Natural killer cell (primary cell): ENCODE results near the gene SH3PXD2A. TPM values are rescaled to one million over a fixed set of nuclear protein-coding genes. Genes with fewer than 3 reads are reported as not detected.

Experiments
- ATAC-seq, 3 donors: fragments of 150-1000 bp in 2 of 3; fragments of 200-7000 bp in 1 of 3; cut with Tn5 transposase; 1 replicate in 1 of 3; 2 replicates in 2 of 3; pipeline ENCODE4 v1.10.0; 2021; ENCODE audit warnings: mild to moderate bottlenecking in 2 of 3, moderate library complexity in 2 of 3
- DNase-seq, 2 donors: peaks; one replicate each; pipeline versions ENCODE4 v3.0.0 to v3.0.0-alpha.2; 2013 to 2021; ENCODE audit warnings: mixed read lengths in 1 of 2
- H3K27ac ChIP-seq: one replicate; pipeline ENCODE4 v1.5.1; 2013; ENCODE audit warnings: mild to moderate bottlenecking, low read length
- H3K27me3 ChIP-seq: one replicate; pipeline ENCODE4 v1.6.1; 2013; ENCODE audit warnings: low read length; ENCODE audit not compliant: control insufficient read depth, insufficient read depth
- H3K36me3 ChIP-seq: one replicate; pipeline ENCODE4 v1.6.1; 2013; ENCODE audit warnings: low read length; ENCODE audit not compliant: control insufficient read depth, insufficient read depth
- H3K4me1 ChIP-seq: one replicate; pipeline ENCODE4 v1.6.1; 2013; ENCODE audit warnings: low read length; ENCODE audit not compliant: control insufficient read depth, insufficient read depth
- H3K4me3 ChIP-seq: one replicate; pipeline ENCODE4 v1.5.1; 2013; ENCODE audit warnings: low read length
- H3K9me3 ChIP-seq: one replicate; pipeline ENCODE4 v1.6.1; 2013; ENCODE audit warnings: low read length; ENCODE audit not compliant: control insufficient read depth, insufficient read depth
- H3K27ac Mint-ChIP-seq, 2 donors: one replicate each; pipeline ENCODE4 v1.8.0; 2022; ENCODE audit warnings: mild to moderate bottlenecking in 2 of 2, mixed read lengths in 2 of 2, moderate library complexity in 1 of 2
- H3K27me3 Mint-ChIP-seq, 2 donors: one replicate each; pipeline ENCODE4 v1.8.0; 2022; ENCODE audit warnings: low read depth in 2 of 2, mixed read lengths in 2 of 2
- H3K36me3 Mint-ChIP-seq: one replicate; pipeline ENCODE4 v1.8.0; 2022; ENCODE audit warnings: mixed read lengths
- H3K4me1 Mint-ChIP-seq, 2 donors: one replicate each; pipeline ENCODE4 v1.8.0; 2022; ENCODE audit warnings: mixed read lengths in 2 of 2
- H3K4me3 Mint-ChIP-seq: one replicate; pipeline ENCODE4 v1.8.0; 2022; ENCODE audit warnings: mild to moderate bottlenecking, moderate library complexity, mixed read lengths
- H3K9me3 Mint-ChIP-seq, 2 donors: one replicate each; pipeline ENCODE4 v1.8.0; 2022; ENCODE audit warnings: mixed read lengths in 2 of 2
- WGBS: methylation state at CpG from one replicate; pipeline ENCODE4 v1.1.7; 2013; ENCODE audit warnings: missing lambda C conversion rate; ENCODE audit not compliant: insufficient coverage; 5-methylcytosine and 5-hydroxymethylcytosine counted together
- intact Hi-C: fragments of 100-400 bp; cut with micrococcal nuclease; formaldehyde crosslinking; loops from one replicate; pipeline ENCODE4 v1.14.2; 2022
- total RNA-seq, 4 donors: library from RNA; stranded (reverse); fragments of 120-200 nt in 1 of 4; gene quantifications; one replicate each; pipeline versions ENCODE4 v1.2.3 to v1.2.4, GENCODE V29; 2013 to 2022
- TF ChIP-seq, protein P1 (sequence below): fragments of 200-600 bp; IDR thresholded peaks from one replicate; pipeline ENCODE4 v1.8.0; 2022; ENCODE audit warnings: antibody characterized with exemption

The SH3PXD2A gene
- total RNA-seq, 3 donors from 2014 or later (not counting 1 experiment from before 2014, with no cell fraction given) = 3.3 to 7.0 (median 4.9) TPM

DNA sequence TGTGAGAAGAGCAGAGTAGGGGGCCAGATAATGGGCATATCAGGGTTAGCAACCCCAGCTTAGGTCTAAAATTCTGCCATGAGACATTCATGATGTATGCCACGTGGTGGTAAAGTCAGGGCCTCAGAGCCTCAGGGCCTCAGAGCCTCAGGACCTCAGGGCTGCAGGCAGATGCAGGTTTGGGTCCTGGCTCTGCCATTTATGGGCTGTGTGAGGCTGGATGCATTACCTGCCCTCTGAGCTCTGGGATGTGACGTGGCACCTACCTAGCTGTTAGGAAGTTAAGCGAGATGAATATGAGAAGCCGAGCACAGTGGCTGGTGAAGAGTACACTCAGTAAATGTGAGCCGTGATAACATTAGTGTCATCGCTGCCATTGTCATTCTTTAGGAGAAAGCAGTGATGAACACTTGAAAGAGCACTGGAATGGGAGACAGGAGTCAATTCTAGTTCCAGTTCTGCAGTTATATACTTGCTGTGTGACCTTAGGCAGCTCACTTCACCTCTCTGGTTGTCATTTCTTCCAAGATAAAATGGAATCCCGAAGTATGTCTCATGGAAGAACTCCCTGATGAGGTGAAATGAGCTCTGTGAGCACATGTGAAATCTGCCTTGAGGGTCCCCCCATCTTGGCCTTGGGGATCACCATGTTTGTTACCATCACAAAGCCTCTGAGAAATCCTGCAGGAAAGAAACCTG lies 127.2 kb downstream of the SH3PXD2A start:
- no peak overlapping the region for H3K4me3 ChIP-seq

DNA sequence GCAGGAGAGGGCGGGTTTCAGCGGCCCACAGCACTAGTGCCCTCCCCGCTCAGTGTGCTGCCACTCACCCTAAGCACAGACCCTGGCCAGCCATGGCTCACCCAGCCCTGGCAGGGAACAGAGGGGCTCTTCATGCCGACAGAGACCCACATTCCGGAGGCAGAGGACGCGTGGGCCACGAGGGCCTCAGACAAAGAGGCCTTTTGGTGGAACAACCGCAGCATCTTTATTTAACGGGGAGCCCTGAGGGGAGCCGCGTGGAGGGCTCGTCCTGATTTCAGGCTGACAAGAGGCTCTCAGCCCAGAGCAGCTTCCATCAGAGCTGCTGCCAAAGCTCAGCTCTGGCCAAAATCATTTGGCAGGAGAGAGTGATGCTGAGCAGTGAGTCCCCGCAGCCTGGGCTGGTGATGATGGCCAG lies 127.8 kb downstream of the SH3PXD2A start:
- Mint-ChIP-seq H3K27ac (no peak overlapping the region), H3K36me3 (no peaks in the 10 kb centered on the region), H3K9me3 (no peaks in the 10 kb centered on the region), H3K4me1 (no peaks in the 10 kb centered on the region), H3K27me3 (no peaks in the 10 kb centered on the region), H3K4me3 (no peak overlapping the region)
- no peak overlapping the region for H3K27ac ChIP-seq
- no peaks in the 10 kb centered on the region for H3K27me3 ChIP-seq
- DNase-seq (no peak), ATAC-seq (no peak)
- intact Hi-C loops = no loop called here
- H3K9me3 ChIP-seq = no peaks in the 10 kb centered on the region
- WGBS = 95% methylated on average over 14 of the region's 14 CpGs
- TF ChIP-seq, protein P1, sequence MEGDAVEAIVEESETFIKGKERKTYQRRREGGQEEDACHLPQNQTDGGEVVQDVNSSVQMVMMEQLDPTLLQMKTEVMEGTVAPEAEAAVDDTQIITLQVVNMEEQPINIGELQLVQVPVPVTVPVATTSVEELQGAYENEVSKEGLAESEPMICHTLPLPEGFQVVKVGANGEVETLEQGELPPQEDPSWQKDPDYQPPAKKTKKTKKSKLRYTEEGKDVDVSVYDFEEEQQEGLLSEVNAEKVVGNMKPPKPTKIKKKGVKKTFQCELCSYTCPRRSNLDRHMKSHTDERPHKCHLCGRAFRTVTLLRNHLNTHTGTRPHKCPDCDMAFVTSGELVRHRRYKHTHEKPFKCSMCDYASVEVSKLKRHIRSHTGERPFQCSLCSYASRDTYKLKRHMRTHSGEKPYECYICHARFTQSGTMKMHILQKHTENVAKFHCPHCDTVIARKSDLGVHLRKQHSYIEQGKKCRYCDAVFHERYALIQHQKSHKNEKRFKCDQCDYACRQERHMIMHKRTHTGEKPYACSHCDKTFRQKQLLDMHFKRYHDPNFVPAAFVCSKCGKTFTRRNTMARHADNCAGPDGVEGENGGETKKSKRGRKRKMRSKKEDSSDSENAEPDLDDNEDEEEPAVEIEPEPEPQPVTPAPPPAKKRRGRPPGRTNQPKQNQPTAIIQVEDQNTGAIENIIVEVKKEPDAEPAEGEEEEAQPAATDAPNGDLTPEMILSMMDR = no peak
- no peak overlapping the region for H3K4me3 ChIP-seq
- no peaks in the 10 kb centered on the region for H3K4me1 ChIP-seq
- H3K36me3 ChIP-seq = no peaks in the 10 kb centered on the region

More for the DNA sequence above, 127.2 kb downstream of the SH3PXD2A start:
- DNase-seq = no peak
- H3K9me3 ChIP-seq = no peaks in the 10 kb centered on the region
- no peak overlapping the region for H3K4me3 Mint-ChIP-seq
- ATAC-seq = no peak
- no peaks in the 10 kb centered on the region for H3K36me3 Mint-ChIP-seq
- intact Hi-C loops = no loop called here
- no peaks in the 10 kb centered on the region for H3K27me3 Mint-ChIP-seq
- no peaks in the 10 kb centered on the region for H3K27me3 ChIP-seq
- H3K27ac Mint-ChIP-seq = no peak overlapping the region
- H3K36me3 ChIP-seq = no peaks in the 10 kb centered on the region
- WGBS = 87% methylated on average over 7 of the region's 7 CpGs
- no peaks in the 10 kb centered on the region for H3K4me1 Mint-ChIP-seq
- no peak overlapping the region for H3K27ac ChIP-seq
- no peaks in the 10 kb centered on the region for H3K9me3 Mint-ChIP-seq
- no peaks in the 10 kb centered on the region for H3K4me1 ChIP-seq
- TF ChIP-seq, protein P1 = no peak

DNA sequence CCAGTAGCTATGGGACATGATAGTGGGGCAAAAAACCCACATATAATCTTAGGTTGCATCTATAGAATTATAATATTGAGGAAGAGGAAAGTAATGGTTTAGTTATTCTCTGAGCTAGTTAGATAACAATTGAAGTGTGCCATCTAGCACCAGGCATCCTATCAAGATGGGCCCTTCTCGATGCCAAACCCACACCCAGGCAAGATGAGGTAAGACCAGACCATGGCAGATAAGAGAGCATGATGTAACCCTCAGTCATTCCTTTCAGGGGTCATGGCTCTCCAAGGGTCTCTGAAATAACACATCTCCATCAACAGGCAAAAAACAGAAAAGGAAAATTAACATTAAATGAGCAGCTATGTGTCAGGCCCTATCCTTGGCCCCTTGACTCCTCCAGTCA lies 128.7 kb downstream of the SH3PXD2A start:
- H3K9me3 Mint-ChIP-seq = no peaks in the 10 kb centered on the region
- H3K27ac Mint-ChIP-seq = no peak overlapping the region
- no peaks in the 10 kb centered on the region for H3K27me3 Mint-ChIP-seq
- 71% methylated on average over 1 of the region's 1 CpG for whole genome bisulfite sequencing
- no peak overlapping the region for H3K4me3 Mint-ChIP-seq
- DNase-seq (no peak), ATAC-seq (no peak)
- no peaks in the 10 kb centered on the region for H3K4me1 Mint-ChIP-seq
- no peak overlapping the region for H3K27ac ChIP-seq
- no peaks in the 10 kb centered on the region for H3K27me3 ChIP-seq
- no peaks in the 10 kb centered on the region for H3K4me1 ChIP-seq
- no peaks in the 10 kb centered on the region for H3K36me3 Mint-ChIP-seq
- H3K4me3 ChIP-seq = no peak overlapping the region
- TF ChIP-seq, protein P1 = no peak
- H3K36me3 ChIP-seq = no peaks in the 10 kb centered on the region
- intact Hi-C loops = no loop called here
- no peaks in the 10 kb centered on the region for H3K9me3 ChIP-seq

DNA sequence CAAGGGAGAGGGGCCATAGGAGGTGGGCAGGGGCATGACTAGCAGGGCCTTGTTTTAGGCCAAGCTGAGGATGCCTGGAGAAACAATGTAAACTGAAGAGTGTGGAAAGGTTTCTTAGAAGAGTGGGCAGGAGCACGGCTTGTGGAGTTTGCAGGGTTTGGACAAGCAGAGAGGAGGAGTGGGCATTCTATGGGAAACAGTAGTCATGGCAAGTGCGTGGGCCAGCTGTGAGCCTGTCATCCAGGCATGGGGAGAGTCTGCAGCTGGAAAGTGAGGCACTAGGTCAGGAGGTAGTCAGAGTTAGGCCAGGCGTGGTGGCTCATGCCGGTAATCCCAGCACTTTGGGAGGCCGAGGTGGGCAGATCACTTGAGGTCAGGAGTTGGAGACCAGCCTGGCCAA lies 130.1 kb downstream of the SH3PXD2A start:
- Mint-ChIP-seq H3K27me3 (no peaks in the 10 kb centered on the region), H3K36me3 (no peaks in the 10 kb centered on the region), H3K4me1 (no peaks in the 10 kb centered on the region), H3K27ac (no peak overlapping the region), H3K9me3 (no peaks in the 10 kb centered on the region), H3K4me3 (no peak overlapping the region)
- WGBS = 87% methylated on average over 5 of the region's 5 CpGs
- Histone ChIP-seq H3K27me3 (no peaks in the 10 kb centered on the region), H3K36me3 (no peaks in the 10 kb centered on the region), H3K4me1 (no peaks in the 10 kb centered on the region), H3K4me3 (no peak overlapping the region), H3K9me3 (no peaks in the 10 kb centered on the region), H3K27ac (no peak overlapping the region)
- ATAC-seq = no peak
- TF ChIP-seq, protein P1 = no peak
- DNase-seq = no peak
- intact Hi-C loops = no loop called here
